Endothelial cell of umbilical vein (primary cell): ENCODE results near the gene KCNE2.

Experiments
- POLR2A ChIP-seq: IDR thresholded peaks from 2 replicates; pipeline ENCODE4 v1.6.1; 2012; ENCODE audit warnings: low read depth, mild to moderate bottlenecking, control low read depth, low read length
- TF ChIP-seq, protein P1 (sequence below), 2 donors: IDR thresholded peaks; 1 replicate in 1 of 2; 2 replicates in 1 of 2; pipeline ENCODE4 v1.5.1; 2011; ENCODE audit warnings: low read length in 2 of 2, mild to moderate bottlenecking in 2 of 2, moderate library complexity in 2 of 2, control low read depth in 1 of 2, inconsistent platforms in 1 of 2, low read depth in 1 of 2; ENCODE audit not compliant: insufficient read depth in 1 of 2; ENCODE audit errors: extremely low read depth in 1 of 2

GRCh38 chr21:34372321-34372720, 8.5 kb downstream of the KCNE2 start:
- TF ChIP-seq, protein P1, sequence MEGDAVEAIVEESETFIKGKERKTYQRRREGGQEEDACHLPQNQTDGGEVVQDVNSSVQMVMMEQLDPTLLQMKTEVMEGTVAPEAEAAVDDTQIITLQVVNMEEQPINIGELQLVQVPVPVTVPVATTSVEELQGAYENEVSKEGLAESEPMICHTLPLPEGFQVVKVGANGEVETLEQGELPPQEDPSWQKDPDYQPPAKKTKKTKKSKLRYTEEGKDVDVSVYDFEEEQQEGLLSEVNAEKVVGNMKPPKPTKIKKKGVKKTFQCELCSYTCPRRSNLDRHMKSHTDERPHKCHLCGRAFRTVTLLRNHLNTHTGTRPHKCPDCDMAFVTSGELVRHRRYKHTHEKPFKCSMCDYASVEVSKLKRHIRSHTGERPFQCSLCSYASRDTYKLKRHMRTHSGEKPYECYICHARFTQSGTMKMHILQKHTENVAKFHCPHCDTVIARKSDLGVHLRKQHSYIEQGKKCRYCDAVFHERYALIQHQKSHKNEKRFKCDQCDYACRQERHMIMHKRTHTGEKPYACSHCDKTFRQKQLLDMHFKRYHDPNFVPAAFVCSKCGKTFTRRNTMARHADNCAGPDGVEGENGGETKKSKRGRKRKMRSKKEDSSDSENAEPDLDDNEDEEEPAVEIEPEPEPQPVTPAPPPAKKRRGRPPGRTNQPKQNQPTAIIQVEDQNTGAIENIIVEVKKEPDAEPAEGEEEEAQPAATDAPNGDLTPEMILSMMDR (IDR thresholded peaks at IDR 0.05; ENCODE audit: extremely low read depth in 1 of 2, insufficient read depth in 1 of 2, low read depth in 1 of 2, low read length in 2 of 2): no peak
- no peak for TF ChIP-seq POLR2A
